HEK293T (cell line): ENCODE results near the gene POLR3H.

Experiments
- CTCF ChIA-PET: fragments of 350-600 bp; formaldehyde crosslinking; extraction: SDS; loops from one replicate; lab custom pipeline; 2021; ENCODE audit warnings: antibody characterized with exemption, inconsistent platforms; lab: Yijun Ruan, JAX
- POLR2A ChIA-PET: fragments of 350-600 bp; formaldehyde crosslinking; extraction: SDS; loops from one replicate; lab custom pipeline; 2020; ENCODE audit warnings: antibody characterized with exemption, inconsistent platforms; lab: Yijun Ruan, JAX
- DNase-seq: peaks from one replicate; pipeline ENCODE4 v3.0.0; 2012; ENCODE audit warnings: mixed read lengths; ENCODE audit errors: extremely low spot score
- ARNT ChIP-seq: fragments of 450-650 bp; IDR thresholded peaks from 2 replicates; pipeline ENCODE4 v1.6.1; 2017; ENCODE audit warnings: mild to moderate bottlenecking
- BHLHE40 ChIP-seq: fragments of 450-650 bp; IDR thresholded peaks from 2 replicates; pipeline ENCODE4 v1.6.1; 2016; ENCODE audit warnings: mild to moderate bottlenecking, moderate library complexity, borderline replicate concordance
- CTBP1 ChIP-seq: fragments of 450-650 bp; IDR thresholded peaks from 2 replicates; pipeline ENCODE4 v1.6.1; 2016; ENCODE audit warnings: borderline replicate concordance
- ELF4 ChIP-seq: fragments of 450-650 bp; IDR thresholded peaks from 2 replicates; pipeline ENCODE4 v1.6.1; 2017; ENCODE audit warnings: antibody characterized with exemption
- FOXA1 ChIP-seq: fragments of 450-650 bp; IDR thresholded peaks from 2 replicates; pipeline ENCODE4 v1.6.1; 2016; ENCODE audit warnings: mild to moderate bottlenecking
- FOXK2 ChIP-seq: fragments of 450-650 bp; IDR thresholded peaks from 2 replicates; pipeline ENCODE4 v1.6.1; 2016; ENCODE audit warnings: mild to moderate bottlenecking
- FOXM1 ChIP-seq: fragments of 450-650 bp; IDR thresholded peaks from 2 replicates; pipeline ENCODE4 v1.6.1; 2017; ENCODE audit warnings: mild to moderate bottlenecking, borderline replicate concordance
- HDGF ChIP-seq: fragments of 450-650 bp; IDR thresholded peaks from 2 replicates; pipeline ENCODE4 v1.6.1; 2017; ENCODE audit warnings: antibody characterized with exemption, borderline replicate concordance
- L3MBTL2 ChIP-seq: fragments of 450-650 bp; conservative IDR thresholded peaks from 2 replicates; pipeline ENCODE4 v1.6.1; 2016; ENCODE audit warnings: mild to moderate bottlenecking
- LEF1 ChIP-seq: fragments of 450-650 bp; IDR thresholded peaks from 2 replicates; pipeline ENCODE4 v1.6.1; 2017; ENCODE audit warnings: mild to moderate bottlenecking, borderline replicate concordance
- NFRKB ChIP-seq: fragments of 450-650 bp; IDR thresholded peaks from 2 replicates; pipeline ENCODE4 v1.6.1; 2016; ENCODE audit warnings: mild to moderate bottlenecking, moderate library complexity
- SP1 ChIP-seq: fragments of 450-650 bp; IDR thresholded peaks from 2 replicates; pipeline ENCODE4 v1.6.1; 2017
- SUZ12 ChIP-seq: fragments of 450-650 bp; IDR thresholded peaks from 2 replicates; pipeline ENCODE4 v1.6.1; 2016; ENCODE audit warnings: mild to moderate bottlenecking
- TARDBP ChIP-seq: fragments of 450-650 bp; IDR thresholded peaks from 2 replicates; pipeline ENCODE4 v1.6.1; 2016
- ZNF384 ChIP-seq: fragments of 450-650 bp; IDR thresholded peaks from 2 replicates; pipeline ENCODE4 v1.6.1; 2016
- TF ChIP-seq, protein P1 (sequence below): fragments of 450-650 bp; IDR thresholded peaks from 2 replicates; pipeline ENCODE4 v1.6.1; 2016

The POLR3H gene

DNA sequence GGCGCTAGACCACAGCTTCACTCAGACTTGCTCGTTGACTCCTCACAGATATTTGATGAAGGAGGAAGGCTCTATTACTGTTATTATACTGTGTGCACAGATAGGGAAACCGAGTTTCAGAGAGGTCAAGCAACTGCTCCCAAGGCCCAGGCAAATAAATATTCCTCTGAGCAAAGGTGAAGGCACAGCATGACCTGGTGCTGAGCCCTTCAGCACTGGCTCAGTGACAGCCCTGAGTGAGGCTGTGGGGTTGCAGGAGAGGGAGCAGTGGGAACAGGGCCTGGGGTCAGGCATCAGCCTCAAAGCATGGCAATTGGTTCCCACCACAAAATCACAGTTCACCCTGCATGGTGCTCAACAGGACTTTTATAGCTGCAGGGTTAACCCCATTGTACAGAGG is 7.1 kb downstream of the POLR3H start:
- ChIA-PET POLR2A (no interaction called here), CTCF (no interaction called here)
- TF ChIP-seq ELF4, result no peak
- no peak for TF ChIP-seq HDGF
- no peak for TF ChIP-seq FOXA1
- TF ChIP-seq FOXK2, result no peak
- no peak for TF ChIP-seq L3MBTL2
- TF ChIP-seq LEF1, result no peak
- TF ChIP-seq CTBP1, result no peak
- no peak for TF ChIP-seq ZNF384
- TF ChIP-seq ARNT, result no peak
- no peak for DNase-seq

DNA sequence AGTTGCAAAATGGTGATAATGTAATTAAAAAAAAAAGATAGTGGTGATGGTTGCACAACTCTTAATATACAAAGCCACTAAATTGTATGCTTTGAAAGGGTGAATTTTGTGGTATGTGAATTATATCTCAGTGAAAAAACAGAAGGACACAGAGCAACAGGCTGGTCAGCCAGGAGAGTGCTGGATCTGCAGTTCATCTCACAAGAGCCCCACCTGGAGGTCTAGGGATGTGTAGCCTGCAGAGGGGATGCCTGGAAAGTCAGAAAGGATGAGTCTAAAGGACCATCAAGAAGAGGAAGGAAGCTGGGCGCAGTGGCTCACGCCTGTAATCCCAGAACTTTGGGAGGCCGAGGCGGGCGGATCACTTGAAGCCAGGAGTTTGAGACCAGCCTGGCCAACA is 9.0 kb downstream of the POLR3H start:
- ChIA-PET POLR2A (interaction anchor here (0.6 kb wide), 1 partner anchor 405 kb away, joined by 3 read pairs; no protein-coding TSS in a partner anchor), CTCF (interaction anchor here (0.7 to 1.2 kb wide), 5 partner anchors 8 to 132 kb away, joined by 3 to 4 read pairs (median 3); no protein-coding TSS in a partner anchor)
- no peak for TF ChIP-seq ZNF384
- TF ChIP-seq, protein P1, sequence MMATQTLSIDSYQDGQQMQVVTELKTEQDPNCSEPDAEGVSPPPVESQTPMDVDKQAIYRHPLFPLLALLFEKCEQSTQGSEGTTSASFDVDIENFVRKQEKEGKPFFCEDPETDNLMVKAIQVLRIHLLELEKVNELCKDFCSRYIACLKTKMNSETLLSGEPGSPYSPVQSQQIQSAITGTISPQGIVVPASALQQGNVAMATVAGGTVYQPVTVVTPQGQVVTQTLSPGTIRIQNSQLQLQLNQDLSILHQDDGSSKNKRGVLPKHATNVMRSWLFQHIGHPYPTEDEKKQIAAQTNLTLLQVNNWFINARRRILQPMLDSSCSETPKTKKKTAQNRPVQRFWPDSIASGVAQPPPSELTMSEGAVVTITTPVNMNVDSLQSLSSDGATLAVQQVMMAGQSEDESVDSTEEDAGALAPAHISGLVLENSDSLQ, result no peak
- no peak for TF ChIP-seq FOXA1
- no peak for TF ChIP-seq ELF4
- TF ChIP-seq ARNT, result no peak
- no peak for TF ChIP-seq FOXM1
- no peak for TF ChIP-seq L3MBTL2
- TF ChIP-seq CTBP1, result no peak
- no peak for TF ChIP-seq BHLHE40
- TF ChIP-seq NFRKB, result no peak
- no peak for TF ChIP-seq LEF1
- no peak for TF ChIP-seq SUZ12
- DNase-seq, result no peak

DNA sequence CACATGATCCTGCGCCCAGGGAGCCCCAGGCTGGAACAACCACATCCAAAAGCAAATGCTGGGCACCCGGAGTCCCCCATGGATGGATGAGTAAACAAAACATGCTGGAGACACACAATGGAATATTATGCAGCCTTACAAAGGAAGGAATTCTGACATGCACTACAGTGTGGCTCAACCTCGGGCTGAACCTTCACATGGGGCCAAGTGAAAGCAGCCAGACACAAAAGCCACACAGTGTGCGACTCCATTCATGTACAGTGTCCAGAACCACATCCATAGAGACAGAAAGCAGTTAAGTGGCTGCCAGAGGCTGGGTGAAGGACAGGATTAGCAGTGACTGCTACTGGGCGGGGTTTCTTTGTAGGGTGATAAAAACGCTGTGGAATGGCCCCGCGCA is 10.1 kb downstream of the POLR3H start:
- TF ChIP-seq ARNT, result no peak
- TF ChIP-seq FOXK2, result no peak
- TF ChIP-seq SP1, result no peak
- no peak for TF ChIP-seq TARDBP
- TF ChIP-seq FOXA1, result no peak
- no peak for TF ChIP-seq CTBP1
- TF ChIP-seq FOXM1, result no peak
- no peak for TF ChIP-seq HDGF
- no peak for TF ChIP-seq LEF1
- no peak for TF ChIP-seq ELF4
- no peak for TF ChIP-seq SUZ12
- TF ChIP-seq L3MBTL2, result no peak
- TF ChIP-seq, protein P1, result no peak
- CTCF ChIA-PET, result interaction anchor here (0.8 to 1.2 kb wide), 2 partner anchors 35 to 130 kb away, joined by 3 to 4 read pairs; no protein-coding TSS in a partner anchor
- DNase-seq, result no peak
- POLR2A ChIA-PET, result no interaction called here

DNA sequence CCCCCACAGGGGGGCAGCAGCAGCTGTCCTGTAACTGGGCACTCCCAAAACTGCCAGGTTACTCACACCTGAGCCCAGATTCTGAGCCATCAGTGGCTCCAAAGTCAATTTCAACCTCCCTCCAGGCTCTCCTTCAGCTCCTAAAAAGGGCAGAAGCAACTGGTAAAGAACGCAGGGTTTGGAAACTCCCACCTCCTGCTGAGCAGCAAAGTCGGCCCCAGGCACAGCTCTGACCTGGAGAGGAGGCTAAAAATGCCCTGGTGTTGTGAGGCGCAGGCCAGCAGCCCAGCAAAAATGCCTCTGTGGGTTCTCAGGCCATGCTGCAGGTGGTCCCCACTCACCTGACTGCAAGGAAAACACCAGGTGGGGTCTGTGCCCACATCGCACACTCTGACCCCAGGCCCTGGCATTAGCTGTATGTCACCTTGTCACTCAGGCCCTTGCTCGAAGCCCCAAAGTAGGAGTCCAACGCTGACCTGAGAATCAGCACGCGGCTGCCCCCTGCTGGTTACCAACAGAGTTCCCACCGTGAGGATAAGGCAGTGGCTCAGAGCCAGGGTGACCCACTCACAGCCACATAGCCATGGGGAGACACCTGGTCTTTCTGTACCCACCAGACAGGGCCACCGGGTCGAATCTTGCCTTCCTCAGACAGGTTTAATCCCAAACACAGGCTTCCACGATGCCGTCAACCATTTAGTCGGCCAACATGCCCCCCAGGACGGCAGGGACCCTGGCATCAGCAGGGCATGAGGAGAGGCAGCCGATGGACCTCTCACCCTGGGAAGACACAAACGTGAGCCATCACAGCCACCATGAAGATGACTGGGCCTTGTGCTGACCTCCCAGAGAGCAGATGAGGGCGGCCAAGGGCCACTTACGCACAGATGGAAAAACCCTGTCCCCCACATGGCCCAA is 11.1 kb downstream of the POLR3H start:
- TF ChIP-seq, protein P1, result no peak; the same call in 1 of the 2 replicates
- TF ChIP-seq FOXM1 (no peak), ZNF384 (no peak), FOXK2 (no peak), LEF1 (no peak), HDGF (no peak), BHLHE40 (no peak), TARDBP (no peak), ELF4 (no peak), FOXA1 (no peak), ARNT (no peak), L3MBTL2 (no peak), SP1 (no peak), CTBP1 (no peak), NFRKB (no peak), SUZ12 (no peak)
- ChIA-PET CTCF (interaction anchor here (0.6 to 1.3 kb wide), 7 partner anchors 10 to 191 kb away, joined by 3 to 7 read pairs (median 3); no protein-coding TSS in a partner anchor), POLR2A (no interaction called here)
- peak; percentile 76 for DNase-seq

DNA sequence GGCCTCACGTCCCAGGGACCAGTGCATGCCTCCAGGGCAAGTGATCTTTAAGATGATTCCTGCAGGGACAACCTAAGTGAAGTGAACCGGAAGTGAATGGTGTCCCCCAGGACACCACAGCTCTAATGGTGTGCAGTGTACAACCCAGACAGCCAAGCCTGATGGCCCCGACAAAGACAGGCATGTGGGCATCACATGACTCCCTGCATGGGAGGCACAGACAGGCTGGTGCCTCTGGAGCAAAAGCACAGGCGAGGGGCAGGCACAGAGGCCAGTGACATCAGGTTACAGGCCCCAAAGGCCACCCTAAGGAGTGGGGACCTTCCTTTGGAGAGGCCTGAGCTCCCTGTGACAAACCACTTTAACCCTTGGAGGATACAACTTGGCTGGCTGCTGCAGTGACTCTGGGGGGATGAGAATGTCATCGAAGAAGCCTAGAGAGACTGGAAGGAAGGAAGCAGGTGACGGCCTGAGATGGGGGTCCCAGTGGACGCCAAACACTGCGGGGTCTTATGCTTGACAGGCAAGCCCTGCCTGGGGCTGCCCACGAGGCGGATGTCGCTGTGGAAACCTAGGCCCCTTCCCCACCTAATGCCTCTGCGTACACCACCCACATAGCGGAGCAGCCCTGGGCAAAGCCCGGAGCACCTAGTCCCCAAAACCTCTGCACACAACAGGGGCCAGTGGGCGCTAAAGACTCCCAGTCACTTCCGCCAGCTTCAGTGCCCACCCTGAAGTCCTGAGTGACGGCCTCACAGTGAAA is 12.4 kb downstream of the POLR3H start:
- POLR2A ChIA-PET, result no interaction called here

More for the DNA sequence above, 12.4 kb downstream of the POLR3H start:
- TF ChIP-seq SUZ12 (no peak), TARDBP (no peak), ELF4 (no peak), SP1 (no peak), NFRKB (no peak), LEF1 (no peak), L3MBTL2 (no peak), FOXK2 (no peak), ARNT (no peak), FOXA1 (no peak), HDGF (no peak), FOXM1 (no peak)
- CTCF ChIA-PET, result interaction anchor here (1.1 kb wide), 1 partner anchor 165 kb away, joined by 3 read pairs; no protein-coding TSS in a partner anchor
- DNase-seq, result no peak
